Measurements from ENCODE around the gene CPVL.
A peak's percentile ranks its signal among the peaks of the same experiment; 100 is the strongest.

DNA sequence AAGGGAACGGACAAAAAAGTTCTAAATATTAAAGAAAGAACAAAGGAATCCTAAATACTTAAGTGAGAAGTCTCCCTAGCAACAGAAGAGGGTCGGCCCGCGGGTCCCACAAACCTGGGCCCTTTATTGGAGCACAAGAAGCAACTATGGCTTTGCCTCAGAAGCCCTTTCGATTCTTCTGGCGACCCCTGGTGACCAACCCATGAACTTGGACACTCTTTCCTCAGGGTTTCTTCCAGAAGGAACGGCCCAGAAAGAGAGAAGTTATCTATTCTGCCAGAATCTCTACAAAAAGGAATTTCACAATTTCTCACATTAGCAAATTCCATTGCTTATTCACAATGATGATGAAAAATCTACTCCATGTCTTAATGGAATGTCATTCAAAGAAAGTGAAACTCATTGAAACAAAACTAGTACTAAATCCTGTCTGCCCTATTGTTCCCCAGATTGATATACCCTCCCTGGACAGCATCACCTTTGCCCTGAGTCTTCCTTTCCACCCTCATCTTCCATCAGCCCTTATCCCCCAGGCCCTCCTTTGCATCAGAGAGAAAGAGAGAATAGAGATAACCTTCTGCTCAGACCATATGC lies 43.7 kb downstream of the CPVL start:
- TF ChIP-seq CTCF (IDR thresholded peaks at IDR 0.05) (peak in 3 of 4 experiments; percentile 59 to 66 (median 65)), POLR2A (IDR thresholded peaks at IDR 0.05) (no peak)

All from prostate gland (tissue), 2 donors.